DOHH2 (cell line): ENCODE measurements around the gene USP49.

ENCODE experiments used
- EZH2phosphoT487 ChIP-seq: fragments of 200-600 bp; sonication (generic); IDR thresholded peaks from 2 replicates; pipeline ENCODE4 v1.6.1; 2017; ENCODE audit warnings: borderline replicate concordance, mild to moderate bottlenecking, antibody characterized with exemption, low read length, moderate library complexity, mixed read lengths
- TF ChIP-seq, protein P1 (sequence below): fragments of 200-600 bp; sonication (generic); IDR thresholded peaks from one replicate; pipeline ENCODE4 v1.5.1; 2014; ENCODE audit warnings: antibody characterized with exemption, mild to moderate bottlenecking, low read depth, low read length; ENCODE audit not compliant: poor library complexity, severe bottlenecking

DNA sequence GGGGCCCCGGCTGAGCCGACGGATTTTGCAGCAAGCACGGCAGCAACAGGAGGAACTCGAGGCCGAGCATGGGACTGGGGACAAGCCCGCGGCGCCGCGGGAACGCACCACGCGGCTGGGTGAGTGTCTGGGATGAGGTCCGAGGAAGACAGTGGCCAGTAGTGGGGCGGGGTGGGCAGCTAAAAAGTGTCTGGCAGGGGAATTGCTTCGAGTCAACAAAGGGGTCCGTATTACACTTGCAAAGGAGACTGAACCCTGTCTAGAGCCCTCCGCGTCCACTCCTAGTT is 26.5 kb upstream of the USP49 start:
- TF ChIP-seq, protein P1, sequence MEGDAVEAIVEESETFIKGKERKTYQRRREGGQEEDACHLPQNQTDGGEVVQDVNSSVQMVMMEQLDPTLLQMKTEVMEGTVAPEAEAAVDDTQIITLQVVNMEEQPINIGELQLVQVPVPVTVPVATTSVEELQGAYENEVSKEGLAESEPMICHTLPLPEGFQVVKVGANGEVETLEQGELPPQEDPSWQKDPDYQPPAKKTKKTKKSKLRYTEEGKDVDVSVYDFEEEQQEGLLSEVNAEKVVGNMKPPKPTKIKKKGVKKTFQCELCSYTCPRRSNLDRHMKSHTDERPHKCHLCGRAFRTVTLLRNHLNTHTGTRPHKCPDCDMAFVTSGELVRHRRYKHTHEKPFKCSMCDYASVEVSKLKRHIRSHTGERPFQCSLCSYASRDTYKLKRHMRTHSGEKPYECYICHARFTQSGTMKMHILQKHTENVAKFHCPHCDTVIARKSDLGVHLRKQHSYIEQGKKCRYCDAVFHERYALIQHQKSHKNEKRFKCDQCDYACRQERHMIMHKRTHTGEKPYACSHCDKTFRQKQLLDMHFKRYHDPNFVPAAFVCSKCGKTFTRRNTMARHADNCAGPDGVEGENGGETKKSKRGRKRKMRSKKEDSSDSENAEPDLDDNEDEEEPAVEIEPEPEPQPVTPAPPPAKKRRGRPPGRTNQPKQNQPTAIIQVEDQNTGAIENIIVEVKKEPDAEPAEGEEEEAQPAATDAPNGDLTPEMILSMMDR: no peak
- no peak for TF ChIP-seq EZH2phosphoT487
